ENCODE results near the gene BIN2.
"Not testable (repeated sequence)": the region's sequence is repeated elsewhere in the genome, so short reads cannot be mapped to it uniquely, and the experiment has no call there.

Gene BIN2

DNA sequence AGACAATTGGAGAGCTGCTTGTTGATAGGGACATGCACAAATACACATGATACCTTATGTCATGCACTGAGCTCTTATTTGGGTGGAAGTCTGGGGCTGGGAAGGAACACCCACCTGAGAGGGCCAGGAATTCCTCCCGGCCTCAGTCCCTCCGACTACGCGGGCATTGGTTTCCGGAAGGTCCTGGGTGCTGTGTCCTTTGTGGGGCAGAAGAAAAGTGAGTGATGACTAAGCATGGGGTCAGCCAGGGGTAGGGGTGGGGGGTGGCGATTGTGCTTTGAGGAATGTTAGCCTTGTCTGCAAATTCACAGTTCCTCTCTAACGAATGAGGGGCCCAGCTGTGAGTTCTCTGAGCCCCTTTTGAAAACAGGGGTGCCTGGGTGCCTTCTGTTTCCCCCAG lies 21.7 kb upstream of the BIN2 start:
- no peak for DNase-seq (ENCODE audit: low read depth)

DNA sequence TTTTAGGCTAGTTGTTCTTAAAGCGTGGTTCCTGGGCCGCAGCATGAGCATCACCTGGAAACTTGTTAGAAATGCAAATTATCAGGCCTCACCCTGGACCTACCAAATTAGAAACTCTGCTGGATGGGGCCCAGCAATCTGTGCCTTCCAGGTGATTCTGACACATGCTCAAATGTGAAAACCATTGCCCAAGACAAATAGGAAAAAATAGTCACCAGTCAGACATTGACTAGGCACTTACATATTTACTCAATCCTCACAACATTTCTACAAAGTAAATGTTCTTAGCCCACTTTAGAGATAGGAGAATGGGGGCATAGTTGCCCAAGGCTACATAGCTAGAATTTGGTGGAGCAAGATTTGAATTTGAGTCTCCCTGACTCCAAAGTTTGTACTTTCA lies 19.2 kb upstream of the BIN2 start:
- no peak for DNase-seq (ENCODE audit: low read depth)

DNA sequence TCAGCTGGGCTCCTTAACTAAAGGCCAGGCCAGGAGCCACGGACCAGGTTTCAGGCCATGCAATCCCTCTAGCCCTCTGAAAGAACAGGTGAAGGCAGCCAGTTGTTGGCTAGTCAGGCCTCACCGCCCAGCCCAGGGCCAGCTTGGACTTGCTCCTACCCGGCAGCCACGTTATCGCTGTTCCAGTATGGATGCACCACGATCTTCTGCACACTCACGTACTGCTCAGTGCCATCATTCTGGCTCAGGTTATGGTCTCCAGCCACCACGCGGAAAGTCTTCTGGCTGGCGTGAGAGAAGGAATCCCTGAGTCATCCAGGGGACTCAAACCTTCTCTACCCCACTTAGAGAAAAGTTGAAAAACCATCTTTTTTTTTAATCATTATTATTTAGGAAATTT lies 18.4 kb upstream of the BIN2 start:
- DNase-seq (ENCODE audit: low read depth), result no peak

DNA sequence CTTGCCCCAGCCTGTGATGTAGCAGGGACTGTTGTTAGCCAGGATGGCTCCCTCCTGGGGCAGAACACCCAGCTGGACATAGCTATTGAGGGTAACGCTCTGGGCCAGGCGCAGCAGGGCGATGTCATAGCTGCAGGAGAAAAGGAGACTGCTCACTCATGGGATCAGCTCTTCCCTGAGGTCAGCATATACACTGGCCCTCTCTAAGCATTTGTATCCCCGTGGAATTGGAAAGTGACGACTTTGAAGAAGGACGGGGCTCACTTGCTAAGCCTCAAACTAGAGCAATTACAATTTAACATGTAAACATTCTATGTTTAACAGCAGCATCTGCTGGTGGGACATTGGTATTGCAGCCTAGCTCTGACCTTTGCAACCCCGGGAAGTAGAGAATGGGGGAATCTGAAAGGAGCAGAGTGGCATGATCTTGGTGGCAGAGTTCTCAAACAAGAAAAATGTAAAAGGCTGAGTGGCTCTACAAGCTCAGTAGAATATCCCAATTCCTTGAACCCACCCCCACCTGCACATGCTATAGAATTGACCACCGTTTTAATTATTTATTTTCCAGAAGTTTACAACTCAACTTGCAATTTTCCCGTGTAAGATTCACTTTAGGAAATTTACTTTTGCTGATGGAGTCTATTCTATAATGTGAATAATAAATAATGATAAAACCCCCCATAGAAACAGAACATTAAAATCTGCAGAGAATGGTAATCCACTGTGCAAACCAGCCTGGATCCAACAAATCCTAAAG lies 17.5 kb upstream of the BIN2 start:
- peak; percentile 53 for DNase-seq (ENCODE audit: low read depth)

DNA sequence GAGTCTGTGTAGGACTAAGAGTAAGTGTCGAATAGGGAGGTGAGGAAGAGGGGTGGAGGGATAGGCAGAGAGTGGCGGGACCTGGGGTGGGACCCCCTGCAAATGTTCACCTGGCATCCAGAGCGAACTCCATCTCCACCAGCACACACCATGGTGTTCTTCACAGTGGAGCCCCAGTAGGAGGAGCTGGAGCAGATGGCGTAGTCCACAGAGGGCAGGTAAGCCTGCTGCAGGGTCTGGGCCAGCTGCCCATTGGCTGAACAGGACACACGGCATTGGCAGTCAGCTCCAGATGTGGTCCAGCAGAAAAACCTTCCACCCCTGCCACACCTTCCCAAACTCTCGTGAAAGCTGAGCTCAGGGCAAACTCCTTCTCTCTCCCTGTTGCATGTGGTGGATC lies 15.8 kb upstream of the BIN2 start:
- DNase-seq (ENCODE audit: low read depth), result no peak

DNA sequence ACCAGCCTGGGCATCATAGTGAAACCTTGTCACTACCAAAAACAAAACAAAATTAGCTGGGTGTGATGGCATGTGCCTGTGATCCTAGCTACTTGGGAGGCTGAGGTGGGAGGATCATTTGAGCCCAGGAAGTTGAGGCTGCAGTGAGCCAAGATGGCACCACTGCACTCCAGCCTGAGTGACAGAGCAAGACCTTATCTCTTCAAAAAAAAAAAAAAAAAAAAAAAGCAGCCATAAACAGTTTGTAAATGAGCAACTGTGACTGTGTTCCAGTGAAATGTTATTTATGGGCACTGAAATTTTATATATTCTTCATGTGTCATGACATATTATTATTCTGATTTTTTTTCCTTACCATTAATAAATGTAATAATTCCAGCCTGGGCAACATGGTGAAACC lies 13.4 kb upstream of the BIN2 start:
- DNase-seq (ENCODE audit: low read depth), result not testable (repeated sequence)

DNA sequence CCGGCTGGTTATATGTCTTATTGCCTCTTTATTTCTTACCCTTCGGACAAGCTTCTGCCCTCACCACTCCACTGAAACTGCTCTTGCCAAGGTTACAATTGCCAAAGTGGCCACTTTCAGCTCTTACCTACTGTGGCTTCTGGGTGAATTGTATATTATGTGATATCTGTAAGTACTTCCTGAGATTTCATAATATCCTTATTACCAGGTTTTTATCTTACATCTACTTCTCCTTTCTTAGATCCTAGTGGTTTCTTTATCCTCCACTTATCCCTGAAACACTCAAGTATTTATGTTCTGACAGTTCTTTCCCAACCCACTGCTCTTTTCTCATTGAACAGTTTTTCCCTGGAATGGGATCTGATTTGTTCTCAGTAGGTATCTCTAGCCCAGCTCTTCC lies 12.0 kb upstream of the BIN2 start:
- DNase-seq (ENCODE audit: low read depth), result no peak

DNA sequence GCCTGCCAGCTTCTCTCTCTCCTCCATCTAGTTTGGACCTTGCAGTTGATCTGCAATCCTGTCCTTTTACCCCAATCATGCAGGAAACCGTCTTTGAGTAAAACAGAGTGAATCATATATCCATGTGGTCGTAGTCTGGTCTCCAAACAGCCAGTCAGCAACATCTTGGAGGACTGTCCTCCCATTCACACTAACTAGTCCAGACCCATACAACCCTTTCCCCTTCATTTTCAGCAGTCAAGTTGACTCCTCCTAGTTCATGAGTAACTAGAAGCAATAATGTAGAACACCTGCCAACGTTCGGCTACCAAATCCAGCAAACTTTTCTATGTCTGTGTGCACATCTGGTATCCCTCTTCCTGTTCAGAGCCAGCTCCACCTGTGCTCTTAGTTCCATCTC lies 10.8 kb upstream of the BIN2 start:
- no peak for DNase-seq (ENCODE audit: low read depth)

DNA sequence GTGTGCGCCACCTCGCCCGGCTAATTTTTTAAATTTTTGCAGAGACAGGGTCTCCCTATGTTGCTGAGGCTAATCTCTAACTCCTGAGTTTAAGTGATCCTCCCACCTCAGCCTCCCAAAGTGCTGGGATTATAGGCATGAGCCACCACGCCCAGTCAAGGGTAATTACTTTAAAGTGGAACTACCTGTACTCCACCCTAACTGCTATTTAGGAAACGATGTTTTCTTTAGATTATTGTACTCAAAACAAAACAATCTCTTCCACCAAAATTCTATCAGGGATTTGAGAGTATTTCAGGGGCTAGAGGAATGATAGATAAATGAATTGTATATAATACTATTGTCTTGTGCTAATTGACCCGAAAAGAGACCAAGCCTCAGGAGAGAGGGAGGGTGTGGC lies 9.6 kb upstream of the BIN2 start:
- DNase-seq (ENCODE audit: low read depth), result no peak

DNA sequence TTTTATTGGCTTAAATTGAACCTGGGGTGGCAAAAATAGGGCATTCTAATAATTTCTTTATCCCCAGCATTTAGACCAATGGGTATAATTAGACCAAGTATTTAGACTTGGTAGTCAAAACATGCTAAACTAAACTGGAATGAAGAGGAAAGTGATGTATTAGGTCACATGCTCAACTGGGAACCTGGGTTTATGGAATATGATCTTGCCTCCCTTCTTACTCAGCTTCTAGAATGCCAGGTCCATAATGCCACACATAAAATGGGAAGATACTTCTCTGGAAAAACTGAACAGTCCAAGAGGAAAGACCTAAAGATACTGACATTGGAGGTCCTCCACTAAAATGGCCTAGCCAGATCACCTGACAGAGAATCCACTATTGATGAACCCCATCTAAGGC lies 6.2 kb upstream of the BIN2 start:
- DNase-seq (ENCODE audit: low read depth), result no peak

DNA sequence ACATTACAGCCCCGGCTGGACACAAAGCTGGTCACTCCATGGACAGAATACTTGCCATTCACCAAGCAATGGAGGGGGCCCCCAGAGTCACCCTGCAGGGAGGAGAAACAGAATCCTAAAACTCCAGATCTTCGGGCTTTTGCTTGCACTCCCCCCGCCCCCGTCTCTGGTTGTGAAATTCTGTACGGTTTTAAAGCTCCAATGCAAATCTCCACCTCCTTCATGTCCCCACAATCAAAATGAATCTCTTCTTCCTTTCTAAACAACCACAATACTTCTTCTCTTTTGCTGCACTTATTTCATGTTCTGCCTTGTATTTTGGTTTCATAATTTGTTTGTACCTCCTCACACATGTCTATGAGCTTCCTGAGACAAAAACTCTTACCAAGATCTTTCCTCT lies 5.8 kb upstream of the BIN2 start:
- no peak for DNase-seq (ENCODE audit: low read depth)

DNA sequence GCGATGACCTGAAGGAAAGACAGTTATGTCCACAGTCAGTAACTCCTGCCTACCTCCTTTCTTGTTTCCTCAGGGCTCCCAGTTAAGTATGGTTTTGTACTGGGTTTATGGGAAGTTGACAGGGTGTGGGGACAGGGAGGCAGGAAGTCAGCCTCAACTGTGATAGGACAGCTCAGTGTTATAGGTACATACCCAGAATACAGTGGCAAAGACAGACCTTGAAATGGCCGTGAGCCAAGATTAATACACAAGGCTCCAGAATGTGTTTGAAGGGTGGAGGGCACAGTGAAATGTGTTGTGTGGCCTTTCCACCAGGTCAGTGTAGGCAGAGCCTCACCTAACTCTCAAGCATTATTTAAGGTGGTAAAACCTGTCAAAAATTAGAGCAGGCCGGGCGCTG lies 4.6 kb upstream of the BIN2 start:
- no peak for DNase-seq (ENCODE audit: low read depth)

DNA sequence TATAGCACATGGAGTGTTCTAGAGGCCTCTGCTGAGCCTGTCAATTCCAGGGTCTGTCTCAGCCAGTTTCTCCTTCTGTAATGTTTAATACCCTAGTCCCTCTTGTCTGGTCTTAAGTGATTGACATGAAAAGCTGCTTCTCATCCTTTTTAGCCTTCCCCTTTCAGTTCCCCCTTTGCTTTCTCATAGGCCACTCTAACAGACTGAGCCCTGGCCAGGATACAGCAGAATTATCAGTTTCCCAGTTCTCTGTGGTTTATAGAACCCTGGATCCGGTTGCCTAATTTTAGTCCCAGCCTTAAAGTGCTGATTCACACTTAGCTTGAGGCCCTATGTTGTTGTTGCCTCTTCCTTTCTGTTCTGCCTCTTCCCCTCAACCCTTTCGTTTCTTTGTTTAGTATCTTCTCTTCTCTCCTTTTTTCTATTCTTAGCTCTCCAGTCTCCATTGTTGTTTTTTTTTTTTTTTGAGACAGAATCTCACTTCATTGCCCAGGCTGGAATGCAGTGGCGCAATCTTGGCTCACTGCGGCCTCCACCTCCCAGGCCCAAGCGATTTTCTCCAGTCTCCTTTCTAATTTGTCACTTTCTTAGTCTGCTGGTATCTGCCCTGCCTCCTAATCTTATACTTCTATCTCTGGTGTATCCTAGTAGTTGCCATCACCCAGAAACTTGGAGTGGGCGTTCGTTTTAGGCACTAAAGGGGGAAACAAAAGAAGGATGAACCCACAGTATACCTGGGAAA lies 2.9 kb upstream of the BIN2 start:
- DNase-seq (ENCODE audit: low read depth), result peak; percentile 73

DNA sequence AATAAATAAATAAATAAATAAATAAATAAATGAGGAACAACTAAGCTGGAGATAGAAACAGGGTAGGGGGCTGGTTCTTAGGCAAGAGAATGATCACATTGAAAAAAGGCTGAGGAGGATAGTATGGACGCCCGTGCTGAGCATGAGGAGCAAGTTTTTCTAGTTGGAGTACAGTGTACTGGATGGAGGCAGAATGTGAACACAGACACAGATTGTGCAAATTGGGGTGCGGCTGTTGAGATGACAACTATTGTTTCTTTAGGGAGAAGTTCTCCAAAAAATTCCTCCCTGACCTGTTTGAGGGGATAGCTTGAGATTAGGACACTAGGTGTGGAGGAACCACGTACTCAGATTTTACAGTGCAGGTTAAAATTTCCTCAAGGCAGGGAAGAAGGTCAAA lies 979 bp upstream of the BIN2 start:
- DNase-seq (ENCODE audit: low read depth), result no peak

DNA sequence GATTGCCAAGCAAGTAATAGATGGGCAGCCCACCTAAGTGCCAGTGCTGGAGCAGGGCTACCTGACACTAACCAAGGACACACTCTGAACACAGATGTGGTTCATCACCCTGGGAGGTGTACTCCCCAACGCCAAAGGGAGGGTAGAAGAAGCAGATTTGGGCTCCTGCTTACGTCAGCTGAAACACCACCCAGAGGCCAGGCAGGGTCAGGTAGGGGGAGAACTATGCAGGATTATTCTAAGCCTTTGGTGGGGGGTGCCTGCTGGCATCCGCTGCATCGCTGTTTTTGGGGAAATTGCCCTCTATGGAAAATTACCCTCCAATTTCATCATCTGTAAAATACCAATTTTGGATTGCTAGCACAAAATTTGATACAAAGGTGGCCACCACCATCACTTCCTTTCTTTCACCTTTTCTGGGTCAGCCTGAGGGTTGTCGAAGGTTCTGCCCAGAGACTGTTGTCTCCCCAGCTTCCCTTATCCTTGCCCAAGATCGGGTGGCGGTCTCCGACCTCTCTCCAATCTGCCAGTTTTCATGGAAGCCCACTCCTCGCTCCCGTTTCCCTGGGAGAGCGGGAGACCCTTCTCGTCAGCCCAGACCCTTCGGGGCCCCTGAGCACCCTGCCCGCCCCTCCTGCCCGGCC lies 535 bp downstream of the BIN2 start:
- no peak for DNase-seq (ENCODE audit: low read depth)

DNA sequence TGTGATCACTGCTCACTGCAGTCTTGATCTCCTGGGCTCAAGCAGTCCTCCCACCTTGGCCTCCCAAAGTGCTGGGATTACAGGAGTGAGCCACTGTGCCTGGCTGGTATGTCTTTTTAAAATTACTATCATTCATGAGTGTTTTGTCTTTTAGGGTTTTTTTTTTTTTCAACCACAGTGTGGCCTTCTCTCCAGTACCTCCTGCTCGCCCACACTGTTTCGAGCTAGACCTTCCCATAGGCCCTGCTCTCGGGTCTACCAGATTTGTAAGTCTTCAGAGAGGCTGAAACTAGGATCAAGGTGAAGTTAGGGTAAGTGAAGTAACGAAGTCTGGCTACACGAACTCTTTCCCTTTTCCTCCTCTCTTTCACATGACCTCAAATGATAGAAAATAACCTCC lies 1.5 kb downstream of the BIN2 start:
- DNase-seq (ENCODE audit: low read depth), result no peak

DNA sequence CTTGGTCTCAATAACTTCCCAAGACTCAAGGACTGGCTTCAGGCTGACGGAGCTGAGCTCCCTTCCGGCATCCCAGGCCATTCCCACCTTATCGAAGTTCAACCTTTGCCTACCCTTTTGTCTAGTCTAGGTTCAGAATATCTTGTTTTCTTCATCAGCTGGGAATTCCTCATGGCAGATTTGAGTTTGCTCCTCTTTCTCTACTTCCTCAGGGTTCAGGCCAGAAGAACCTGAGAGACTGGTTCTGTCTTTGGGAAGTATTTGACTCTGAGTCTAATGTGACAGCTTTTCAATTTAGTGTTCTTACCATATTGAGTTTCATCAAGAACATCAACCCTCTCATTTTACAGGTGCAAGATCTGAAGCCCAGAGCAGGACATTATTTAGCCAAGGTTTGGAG lies 2.1 kb downstream of the BIN2 start:
- no peak for DNase-seq (ENCODE audit: low read depth)

DNA sequence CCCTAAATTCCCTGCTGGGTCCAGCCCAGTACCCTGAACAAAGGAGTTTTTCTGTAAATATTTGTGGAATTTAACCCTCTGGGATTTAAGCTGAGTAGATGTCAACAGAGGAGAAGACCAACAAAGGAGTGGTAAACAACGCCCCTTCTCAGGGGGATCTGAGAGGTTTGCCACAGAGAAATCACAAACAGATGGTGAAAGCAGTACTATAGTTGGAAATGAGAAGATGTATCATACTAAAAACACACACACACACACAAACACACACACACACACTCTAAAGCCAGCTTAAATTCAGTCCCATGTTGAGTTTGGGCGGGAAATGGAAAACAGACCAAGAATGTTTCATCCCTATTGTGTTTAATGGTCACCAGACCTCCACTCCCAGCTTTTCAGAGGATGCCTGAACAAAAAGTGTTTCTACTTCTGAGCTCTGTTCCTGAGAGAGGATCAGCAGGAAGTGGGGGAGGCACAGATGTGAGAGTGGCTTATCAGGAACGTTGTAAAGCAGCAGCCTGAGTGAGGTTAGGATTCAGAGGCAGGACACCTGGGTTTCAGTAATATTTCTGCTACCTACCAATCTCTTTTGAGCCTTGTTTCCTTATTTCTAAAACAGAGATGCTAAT lies 3.2 kb downstream of the BIN2 start:
- no peak for DNase-seq (ENCODE audit: low read depth)

DNA sequence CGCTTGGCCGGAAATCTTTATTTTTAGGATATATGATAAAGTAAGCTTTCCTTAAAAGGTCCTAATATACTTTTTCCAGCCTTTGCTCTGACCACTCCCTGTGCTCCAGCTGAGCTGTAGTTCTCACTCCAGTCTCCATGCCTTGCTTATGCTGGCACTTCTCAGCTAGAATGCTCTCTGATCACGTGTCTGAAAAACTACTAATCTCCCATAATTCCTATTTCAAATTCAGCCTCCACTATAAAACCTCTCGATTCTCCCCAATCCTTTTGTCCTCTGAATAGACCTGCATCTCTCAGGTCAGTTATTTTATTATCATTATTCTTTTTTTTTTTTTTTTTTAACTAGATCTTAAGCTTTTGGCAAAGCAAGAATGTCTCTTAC lies 3.7 kb downstream of the BIN2 start:
- no peak for DNase-seq (ENCODE audit: low read depth)

DNA sequence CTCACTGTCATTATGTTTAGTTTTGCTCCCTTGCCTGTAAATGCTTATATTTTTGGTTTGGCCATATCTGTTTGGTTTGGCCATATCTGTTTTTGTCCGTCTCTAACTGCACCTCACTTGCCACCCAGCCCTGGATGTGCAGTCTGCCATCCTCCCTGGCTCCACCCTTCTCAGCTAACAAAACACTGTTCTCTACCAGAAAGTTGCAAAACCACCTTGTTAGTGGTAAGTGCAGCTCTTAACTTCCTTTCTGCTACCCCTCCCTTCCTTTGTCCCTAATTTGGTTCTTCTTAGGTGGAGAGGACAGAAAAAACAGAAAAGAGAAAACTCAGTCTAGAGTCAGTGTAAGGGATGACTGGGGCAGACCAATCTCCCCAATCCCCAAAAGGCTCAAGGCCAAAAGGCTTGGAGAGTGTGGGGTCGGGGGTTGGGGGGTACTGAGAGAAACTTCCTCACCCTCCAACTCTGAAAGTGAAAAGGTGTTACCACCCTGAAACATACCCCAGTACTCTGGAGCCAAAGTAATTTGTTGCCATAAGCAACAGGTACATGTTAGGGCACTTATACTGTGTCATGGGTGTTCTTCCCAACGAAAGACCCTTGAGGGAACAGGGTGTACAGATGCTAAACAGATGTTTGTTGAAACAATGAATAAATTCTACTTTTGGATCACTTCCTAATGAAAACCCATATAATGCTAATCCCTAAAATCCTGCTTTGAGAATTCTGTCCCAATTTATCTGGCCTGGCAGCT lies 5.0 kb downstream of the BIN2 start:
- DNase-seq (ENCODE audit: low read depth), result no peak

DNA sequence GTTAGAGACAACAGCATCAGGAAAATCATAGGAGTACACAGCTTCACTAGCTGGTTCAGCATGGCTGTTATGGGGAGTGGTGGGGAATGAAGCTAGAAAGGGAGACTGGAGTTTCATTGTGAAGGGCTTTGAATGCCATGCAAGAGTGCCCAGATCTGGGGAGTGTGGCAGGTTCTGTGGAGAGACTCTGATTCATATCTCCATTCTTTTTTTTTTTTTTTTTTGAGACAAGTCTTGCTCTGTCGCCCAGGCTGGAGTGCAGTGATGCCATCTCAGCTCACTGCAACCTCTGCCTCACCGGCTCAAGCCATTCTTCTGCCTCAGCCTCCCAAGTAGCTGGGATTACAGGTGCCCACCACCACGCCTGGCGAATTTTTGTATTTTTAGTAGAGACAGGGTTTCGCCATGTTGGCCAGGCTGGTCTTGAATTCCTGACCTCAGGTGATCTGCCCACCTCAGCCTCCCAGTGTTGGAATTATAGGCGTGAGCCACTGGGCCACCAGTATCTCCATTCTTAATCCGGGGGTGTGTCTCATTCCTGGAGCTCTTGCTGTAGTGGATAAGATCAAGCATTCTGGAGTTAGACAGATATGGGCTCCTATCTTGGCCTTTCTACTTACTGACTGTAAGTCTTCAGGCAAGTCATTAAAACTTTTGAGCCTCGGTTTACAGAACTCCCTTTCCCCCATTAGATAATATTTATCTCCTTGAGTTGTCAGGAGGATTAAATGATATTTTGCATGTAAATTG lies 5.7 kb downstream of the BIN2 start:
- not testable (repeated sequence) for DNase-seq (ENCODE audit: low read depth)

DNA sequence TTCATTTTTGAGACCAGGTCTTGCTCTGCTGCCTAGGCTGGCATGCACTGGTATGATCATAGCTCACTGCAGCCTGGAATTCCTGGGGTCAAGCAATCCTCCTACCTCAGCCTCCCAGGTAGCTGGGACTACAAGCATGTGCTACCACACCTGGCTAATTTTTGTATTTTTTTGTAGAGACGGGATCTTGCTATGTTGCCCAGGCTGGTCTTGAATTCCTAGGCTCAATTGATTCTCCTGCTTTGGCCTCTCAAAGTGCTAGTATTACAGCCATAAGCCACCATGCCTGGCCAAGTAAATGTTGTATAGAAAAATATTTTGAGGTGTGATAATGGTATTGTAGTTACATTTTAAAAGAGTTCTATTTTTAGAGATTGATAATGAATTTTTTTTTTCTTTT lies 12.6 kb downstream of the BIN2 start:
- DNase-seq (ENCODE audit: low read depth), result no peak

Data from CMK (cell line).